Amygdala (tissue), 56 donors: ENCODE measurements around the gene TCF4.

ENCODE experiments used
- DNase-seq, 56 donors: peaks; one replicate each; lab custom pipeline; 2025; lab: John Stamatoyannopoulos, UW

Gene TCF4

DNA sequence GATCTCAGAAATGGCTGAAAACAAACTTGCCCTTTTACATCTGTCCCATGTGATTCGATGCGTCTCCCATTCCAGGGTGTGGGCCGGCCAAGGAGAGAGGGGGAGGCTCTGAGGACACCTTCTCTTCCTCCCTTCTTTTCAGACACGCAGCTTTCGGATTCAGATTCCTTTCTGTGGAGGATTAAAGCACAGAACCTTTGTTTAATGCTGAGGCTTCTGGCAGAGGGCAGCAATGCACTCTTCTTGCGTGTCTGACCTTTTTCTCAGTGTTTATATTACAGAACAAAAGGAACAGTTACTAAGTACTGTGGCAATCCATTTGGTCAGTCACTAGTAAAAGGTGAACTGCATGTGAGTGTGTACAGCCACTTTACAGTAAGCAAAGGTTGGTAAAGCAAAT lies 359.8 kb downstream of the TCF4 start:
- DNase-seq, result no peak

- DNase-seq, result no peak
These were observed 360.2 kb downstream of the TCF4 start for GRCh38 chr18:55227771-55228170.

DNA sequence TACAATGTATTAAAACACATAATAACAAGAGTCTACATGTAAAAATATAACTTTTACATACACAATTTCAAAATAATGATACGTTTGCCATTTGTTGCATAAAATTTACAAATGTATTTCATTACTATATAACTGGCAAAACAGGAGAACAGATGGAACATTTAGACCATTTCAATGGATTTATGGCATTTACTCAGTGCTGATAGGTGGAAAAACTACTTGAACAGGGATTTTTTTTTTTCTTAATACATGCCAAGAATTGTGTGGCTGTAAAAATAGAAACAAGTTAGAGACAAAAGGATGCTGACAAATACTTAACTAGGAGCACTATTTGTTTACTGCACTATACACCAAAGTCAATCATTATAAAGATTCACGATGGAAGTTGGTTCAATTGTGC lies 361.9 kb downstream of the TCF4 start:
- no peak for DNase-seq

DNA sequence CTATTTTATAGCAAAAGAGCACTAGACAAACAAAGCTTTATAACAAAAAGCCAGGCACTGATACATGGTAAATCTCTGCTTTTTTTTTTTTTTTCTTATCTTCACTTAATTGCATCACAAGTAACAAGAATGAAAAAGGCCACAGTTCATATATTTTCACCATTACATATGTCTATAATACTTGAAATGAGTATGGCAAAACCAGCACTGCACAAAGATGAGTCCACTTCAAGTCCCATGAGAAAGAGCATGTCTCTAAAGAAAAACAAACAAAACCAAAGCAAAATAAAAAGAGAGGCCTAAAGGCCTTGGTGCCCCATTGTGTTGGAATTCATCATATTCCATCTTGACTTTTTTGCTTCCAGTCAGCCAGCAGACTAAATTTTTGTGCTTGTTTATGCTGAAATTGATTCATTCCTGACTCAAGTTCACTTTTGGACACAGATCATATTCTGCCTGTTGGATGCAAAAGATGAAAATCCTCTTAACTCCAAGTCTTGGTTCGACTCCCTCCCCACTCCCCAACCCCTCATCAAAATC lies 363.8 kb downstream of the TCF4 start:
- DNase-seq, result no peak

DNA sequence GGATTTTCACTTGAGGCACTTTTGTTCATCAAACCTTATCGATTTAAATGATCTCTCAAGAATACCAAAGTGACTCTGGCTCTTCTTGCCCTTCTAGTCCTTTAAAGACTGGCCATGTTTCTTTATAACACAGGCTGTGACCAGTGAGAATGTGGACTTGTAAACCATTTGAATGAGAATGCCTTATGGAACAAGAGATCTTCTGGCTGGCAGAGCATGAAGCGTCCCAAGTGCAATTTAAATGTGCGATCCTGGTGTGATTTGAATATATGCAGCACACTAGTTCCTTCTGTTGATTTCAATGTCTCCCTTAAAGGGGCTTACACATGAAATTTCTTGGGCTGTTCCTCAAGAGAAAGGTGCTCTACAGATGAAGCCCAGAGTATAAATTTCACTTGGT lies 366.4 kb downstream of the TCF4 start:
- no peak for DNase-seq

GRCh38 chr18:55220523-55220922 lies 367.5 kb downstream of the TCF4 start:
- no peak for DNase-seq

DNA sequence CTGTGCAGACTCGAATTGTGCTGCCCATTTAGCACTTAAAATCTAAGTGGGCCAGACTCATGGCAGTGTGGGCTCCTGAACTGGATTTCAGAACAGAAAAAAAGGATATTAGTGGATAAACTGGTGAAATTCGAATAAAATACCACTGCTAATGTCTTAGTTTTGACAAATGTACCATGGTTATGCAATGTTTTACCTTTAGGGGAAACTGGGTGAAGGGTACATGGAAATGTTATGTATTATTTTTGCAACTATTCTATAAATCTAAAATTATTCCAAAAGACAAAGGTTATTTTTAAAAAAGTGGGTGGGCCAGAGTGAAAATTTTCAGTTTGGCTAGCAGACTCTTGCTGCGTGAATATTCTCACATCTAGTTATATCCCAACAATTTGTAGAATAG lies 368.2 kb downstream of the TCF4 start:
- no peak for DNase-seq

DNA sequence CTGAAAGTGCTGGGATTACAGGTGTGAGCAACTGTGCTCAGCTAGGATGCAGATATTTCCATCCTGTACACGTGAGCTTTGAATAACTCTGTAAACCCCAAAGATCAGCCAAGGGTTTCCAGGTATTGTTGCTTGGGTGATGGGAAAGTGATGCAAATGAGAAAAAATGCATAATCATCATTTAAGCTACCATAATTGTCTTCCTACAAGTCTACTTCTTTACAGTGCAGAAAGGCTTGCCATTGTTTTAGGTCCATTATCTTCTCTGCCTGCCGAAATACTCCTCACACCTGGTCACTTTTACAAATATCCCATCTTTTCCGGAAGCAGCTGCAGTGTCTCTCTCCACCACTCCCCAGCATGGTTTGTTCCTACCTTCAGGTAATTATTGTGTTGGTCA lies 368.9 kb downstream of the TCF4 start:
- DNase-seq, result no peak

- DNase-seq, result no peak
These were observed 373.0 kb downstream of the TCF4 start for GRCh38 chr18:55214969-55215368.

DNA sequence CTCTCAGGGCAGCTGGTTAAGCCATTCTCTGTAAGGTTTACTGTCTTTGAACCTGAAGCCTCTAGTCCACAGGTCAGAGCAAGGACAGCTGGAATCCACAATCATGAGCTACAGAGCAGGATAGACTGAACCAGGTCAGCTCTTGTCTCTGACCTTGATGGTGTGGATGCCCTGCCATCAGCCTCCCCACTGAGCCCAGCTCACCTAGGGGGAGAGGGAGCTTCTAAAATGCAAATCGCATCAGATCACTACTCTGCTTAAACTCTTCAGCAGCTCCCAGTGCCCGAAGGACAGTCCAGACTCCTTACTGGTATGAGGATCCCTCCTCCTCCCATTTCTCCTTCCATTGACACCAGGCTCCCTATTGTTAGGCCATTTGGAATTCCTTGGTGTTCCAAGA lies 373.5 kb downstream of the TCF4 start:
- no peak for DNase-seq

DNA sequence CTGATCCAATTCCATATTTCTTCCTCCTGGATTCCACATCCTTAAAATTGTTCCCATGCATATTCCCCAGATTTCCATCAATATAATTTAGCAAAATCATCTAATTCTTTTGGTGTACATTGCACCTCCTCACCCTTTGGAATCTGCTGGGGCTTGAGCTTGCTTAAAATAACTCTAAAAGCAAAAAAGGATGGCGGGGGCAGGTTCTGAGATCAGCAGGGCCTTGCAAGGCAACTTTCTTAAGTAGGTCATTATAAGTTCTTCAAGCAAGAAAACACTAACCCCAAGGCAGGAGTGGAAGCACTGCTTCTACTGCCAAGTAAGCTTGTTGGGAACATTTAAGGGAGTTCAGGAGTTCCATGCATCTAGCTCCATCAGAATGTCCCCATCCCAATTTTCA lies 374.4 kb downstream of the TCF4 start:
- DNase-seq, result no peak

- no peak for DNase-seq
These were observed 381.1 kb downstream of the TCF4 start for GRCh38 chr18:55206927-55207326.

GRCh38 chr18:55202232-55202917 lies 385.6 kb downstream of the TCF4 start:
- DNase-seq, result no peak

DNA sequence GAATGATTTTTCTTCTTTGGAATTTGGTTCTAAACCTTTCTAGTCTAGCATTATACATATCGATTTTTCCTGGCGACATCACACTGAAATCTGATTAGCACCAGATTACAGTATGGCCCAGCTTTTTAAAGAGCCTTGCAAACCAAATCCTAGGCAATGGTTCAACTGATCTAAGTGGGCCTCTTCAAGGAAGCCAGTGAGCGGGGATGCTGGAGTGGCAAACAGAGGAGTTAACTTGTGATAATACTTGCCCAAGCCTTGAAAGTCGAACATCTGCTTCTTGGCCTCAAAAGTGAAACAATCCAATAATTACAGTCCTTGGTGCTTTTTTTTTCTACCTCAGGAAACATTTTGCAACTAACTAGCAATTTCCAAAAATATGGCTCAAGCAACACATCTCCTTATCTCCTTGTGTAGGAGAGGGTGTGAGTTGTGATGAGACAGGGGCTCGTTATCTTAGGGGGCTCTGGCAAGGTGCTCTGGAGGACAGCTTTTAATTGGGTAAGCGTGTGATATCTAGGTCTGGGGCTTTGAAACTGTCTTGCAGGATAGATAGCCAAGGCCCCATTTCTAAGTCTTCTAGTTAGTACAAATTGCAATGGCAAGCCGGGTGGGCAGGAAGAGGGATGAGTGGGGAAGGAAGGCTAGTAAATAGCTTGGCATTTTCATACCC lies 388.6 kb downstream of the TCF4 start:
- DNase-seq, result no peak

GRCh38 chr18:55195863-55196262 lies 392.1 kb downstream of the TCF4 start:
- no peak for DNase-seq

DNA sequence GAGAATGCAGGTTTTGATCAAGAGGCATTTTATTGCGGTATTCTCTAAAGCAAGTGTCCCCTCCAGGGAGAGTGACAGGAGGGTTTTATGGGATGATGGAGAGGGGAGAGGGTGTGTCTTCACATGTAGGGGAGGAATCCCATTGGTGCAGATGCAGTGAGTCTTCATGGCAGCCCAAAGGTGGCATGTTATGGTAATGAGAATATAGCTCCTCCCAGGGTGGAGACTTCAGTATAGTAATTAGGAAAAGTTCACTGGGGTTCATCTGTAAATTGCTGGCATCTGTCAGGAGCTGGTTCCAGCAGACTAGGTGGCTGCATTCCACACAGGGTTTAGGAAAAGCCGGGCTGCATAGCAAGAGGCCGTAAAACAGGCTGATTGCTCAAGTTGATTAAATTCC lies 398.0 kb downstream of the TCF4 start:
- no peak for DNase-seq

GRCh38 chr18:55186588-55186987 lies 401.4 kb downstream of the TCF4 start:
- DNase-seq, result no peak

DNA sequence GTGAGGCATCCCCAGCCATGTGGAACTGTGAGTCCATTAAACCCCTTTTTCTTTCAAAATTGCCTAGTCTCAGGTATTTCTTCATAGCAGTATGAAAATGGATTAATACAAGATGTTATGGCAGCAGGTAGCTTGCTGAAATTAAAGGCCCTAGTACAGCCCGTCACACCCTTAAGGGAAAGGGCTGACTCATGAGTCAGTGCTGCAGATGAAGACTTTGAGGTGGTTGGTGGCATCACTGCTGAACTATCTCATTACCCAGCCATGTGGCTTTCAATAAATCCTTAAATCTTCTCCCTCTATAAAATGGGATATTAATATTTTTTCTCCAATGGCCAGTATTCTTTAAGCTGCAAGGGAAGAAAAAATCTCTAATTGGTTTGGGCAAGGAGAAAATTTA lies 402.6 kb downstream of the TCF4 start:
- DNase-seq, result no peak

DNA sequence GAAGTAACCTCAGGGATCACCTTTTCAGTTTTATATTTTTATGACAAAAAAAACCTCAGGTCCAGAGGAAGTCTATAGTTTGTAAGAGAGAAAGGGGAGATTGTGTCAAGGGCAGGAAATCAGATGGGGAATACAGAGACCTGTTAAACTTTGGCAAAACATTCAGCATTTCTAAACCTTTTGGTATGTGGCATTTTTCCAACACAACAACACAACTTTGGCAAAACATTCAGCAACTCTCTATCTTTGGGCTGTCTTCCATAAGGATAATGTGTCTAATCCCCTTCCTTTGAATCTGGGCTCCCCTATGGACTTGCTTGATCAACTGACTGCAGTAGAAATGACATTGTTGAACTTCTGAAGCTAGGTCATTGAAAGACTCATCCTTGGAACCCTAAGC lies 408.2 kb downstream of the TCF4 start:
- no peak for DNase-seq

GRCh38 chr18:55179425-55179824 lies 408.6 kb downstream of the TCF4 start:
- no peak for DNase-seq

DNA sequence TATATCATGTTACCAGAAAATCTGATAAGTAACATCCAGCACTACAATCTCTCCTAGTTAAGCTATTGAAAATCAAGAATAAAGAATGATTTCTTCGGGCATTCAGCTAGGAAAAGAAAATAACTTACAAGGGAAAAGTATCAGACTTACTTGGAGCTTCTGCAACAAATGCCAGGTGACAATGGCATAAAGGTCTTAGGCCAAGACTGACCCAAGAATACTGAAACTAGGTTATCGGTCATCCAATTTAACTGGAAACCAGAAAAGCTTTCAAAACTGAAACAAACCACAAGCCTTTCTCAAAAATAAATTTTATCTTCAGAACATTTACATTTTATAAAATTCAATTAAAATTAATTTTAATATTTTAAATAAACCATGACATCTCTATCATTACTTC lies 414.7 kb downstream of the TCF4 start:
- DNase-seq, result no peak
